Measurements from ENCODE around the gene CPEB3.

CPEB3 gene

DNA sequence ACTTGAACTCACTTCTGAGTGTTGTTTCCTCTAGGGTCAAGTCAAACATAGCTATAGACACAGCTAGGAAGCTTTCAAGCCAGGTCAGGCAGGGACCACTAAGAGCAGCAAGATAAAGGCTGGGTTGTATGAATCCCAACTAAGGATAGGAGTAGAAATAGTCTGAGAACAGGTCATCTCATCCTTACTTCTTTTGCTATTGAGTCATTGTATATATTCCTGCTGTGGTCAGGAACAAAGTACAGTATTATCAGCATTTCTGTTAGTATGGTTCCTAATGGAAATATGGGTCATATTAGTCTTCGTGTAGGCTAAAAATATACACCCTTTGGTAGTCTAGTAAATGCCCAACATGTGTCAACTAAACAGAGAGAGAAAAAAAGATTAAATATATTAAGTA is 222.0 kb downstream of the CPEB3 start:
- no peak for DNase-seq (ENCODE audit: low spot score)
- in situ Hi-C loops (cut with MboI; ENCODE audit: low sequenced_read_pairs, unreplicated experiment) = no loop called here
- TF ChIP-seq, protein P1, sequence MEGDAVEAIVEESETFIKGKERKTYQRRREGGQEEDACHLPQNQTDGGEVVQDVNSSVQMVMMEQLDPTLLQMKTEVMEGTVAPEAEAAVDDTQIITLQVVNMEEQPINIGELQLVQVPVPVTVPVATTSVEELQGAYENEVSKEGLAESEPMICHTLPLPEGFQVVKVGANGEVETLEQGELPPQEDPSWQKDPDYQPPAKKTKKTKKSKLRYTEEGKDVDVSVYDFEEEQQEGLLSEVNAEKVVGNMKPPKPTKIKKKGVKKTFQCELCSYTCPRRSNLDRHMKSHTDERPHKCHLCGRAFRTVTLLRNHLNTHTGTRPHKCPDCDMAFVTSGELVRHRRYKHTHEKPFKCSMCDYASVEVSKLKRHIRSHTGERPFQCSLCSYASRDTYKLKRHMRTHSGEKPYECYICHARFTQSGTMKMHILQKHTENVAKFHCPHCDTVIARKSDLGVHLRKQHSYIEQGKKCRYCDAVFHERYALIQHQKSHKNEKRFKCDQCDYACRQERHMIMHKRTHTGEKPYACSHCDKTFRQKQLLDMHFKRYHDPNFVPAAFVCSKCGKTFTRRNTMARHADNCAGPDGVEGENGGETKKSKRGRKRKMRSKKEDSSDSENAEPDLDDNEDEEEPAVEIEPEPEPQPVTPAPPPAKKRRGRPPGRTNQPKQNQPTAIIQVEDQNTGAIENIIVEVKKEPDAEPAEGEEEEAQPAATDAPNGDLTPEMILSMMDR (IDR thresholded peaks at IDR 0.05; ENCODE audit: borderline replicate concordance, control extremely low read depth, extremely low read depth, insufficient read depth, missing control alignments) = no peak

DNA sequence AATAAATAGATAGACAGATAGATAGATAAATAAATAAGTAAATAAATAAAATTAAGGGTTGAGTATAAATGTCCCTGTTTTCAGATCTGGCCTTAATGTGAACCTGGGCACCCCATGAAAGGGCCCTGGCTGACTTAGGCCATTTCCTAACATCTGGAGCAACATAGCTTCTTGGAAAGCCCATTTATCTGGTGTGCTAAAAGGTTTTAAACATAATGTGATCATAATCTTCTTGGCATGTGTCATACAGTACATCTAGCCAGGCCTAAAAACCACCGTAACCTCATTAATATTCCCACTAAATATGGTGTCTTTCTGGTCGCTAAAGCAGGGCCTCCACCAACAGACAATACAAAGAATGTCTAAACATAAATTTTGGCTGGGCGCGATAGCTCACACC is 224.5 kb downstream of the CPEB3 start:
- TF ChIP-seq, protein P1 (IDR thresholded peaks at IDR 0.05; ENCODE audit: borderline replicate concordance, control extremely low read depth, extremely low read depth, insufficient read depth, missing control alignments) = no peak
- no peak for DNase-seq (ENCODE audit: low spot score)
- in situ Hi-C loops (cut with MboI; ENCODE audit: low sequenced_read_pairs, unreplicated experiment) = no loop called here

DNA sequence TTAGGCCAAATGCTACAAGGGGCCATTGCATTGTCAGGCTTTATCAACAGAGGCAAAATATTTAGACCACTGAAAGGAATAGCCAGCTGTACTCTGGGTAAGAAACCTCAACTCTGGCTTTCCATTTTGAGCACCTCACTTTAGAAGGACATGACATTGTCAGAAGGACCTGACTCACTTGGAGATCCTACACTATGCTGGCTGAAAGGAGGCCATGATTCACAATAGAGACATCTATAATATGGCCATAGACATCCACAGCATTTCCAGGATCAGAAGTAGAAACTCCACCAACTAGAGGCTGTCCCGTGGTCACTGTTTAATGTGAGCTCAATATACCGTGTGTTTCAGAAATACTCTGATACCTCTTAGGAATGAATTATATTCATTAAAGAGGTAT is 226.4 kb downstream of the CPEB3 start:
- TF ChIP-seq, protein P1 (IDR thresholded peaks at IDR 0.05; ENCODE audit: borderline replicate concordance, control extremely low read depth, extremely low read depth, insufficient read depth, missing control alignments) = no peak
- in situ Hi-C loops (cut with MboI; ENCODE audit: low sequenced_read_pairs, unreplicated experiment) = no loop called here
- DNase-seq (ENCODE audit: low spot score) = no peak

DNA sequence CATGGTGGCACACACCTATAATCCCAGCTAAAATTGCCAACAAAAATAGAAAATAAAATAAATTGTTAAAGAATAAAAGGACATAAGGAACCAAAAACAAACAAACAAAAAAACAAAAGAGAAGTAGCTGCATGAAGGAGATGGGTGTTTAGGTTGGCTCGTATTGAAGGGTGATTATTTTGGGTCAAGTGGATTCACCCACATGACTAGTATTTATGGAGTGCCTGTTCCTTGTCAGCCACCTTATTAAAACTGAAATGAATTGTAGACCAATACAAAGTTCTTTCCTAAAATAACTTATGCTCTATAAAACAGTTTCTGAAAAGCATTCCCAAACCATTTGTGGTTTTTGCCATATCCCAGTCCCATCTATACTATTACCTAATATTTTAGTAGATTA is 228.6 kb downstream of the CPEB3 start:
- TF ChIP-seq, protein P1 (IDR thresholded peaks at IDR 0.05; ENCODE audit: borderline replicate concordance, control extremely low read depth, extremely low read depth, insufficient read depth, missing control alignments) = no peak
- in situ Hi-C loops (cut with MboI; ENCODE audit: low sequenced_read_pairs, unreplicated experiment) = no loop called here
- no peak for DNase-seq (ENCODE audit: low spot score)

DNA sequence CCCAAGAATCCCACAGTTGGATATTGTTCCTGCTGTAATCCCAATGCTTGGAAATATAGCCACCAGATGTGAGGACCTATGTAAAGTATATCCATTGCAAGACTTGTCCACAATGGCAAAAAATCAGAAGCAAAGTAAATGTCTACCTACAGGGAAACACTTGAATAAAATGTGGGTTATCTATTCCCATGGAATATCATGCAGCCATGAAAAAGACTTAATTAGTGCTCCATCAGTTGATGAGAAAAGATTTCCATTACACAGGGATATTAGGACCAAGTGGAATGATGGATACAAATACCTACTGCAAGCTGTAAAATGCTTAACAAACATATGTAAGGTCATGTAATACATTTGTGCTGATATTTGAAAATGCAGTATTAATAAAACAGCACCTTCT is 236.1 kb downstream of the CPEB3 start:
- DNase-seq (ENCODE audit: low spot score) = no peak
- TF ChIP-seq, protein P1 (IDR thresholded peaks at IDR 0.05; ENCODE audit: borderline replicate concordance, control extremely low read depth, extremely low read depth, insufficient read depth, missing control alignments) = no peak
- in situ Hi-C loops (cut with MboI; ENCODE audit: low sequenced_read_pairs, unreplicated experiment) = no loop called here

DNA sequence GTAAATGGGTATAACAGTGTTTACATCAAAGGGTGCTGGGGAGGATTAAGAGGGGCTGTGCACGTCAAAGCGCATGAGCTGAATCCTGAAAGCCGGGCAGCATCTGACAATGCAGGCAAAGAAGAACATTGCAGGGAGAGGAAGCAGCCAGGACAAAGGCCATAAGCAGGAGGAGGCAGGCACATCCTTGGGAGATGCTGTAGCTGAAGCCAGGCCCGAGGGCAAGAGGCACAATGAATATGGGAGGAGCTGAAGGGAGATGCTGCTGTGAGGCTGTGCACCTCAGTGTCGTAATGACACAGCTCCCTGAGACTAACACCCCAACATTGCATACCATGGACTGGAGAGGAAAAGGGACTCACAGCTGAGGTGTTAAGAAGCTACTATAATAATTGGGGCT is 238.1 kb downstream of the CPEB3 start:
- no peak for DNase-seq (ENCODE audit: low spot score)
- TF ChIP-seq, protein P1 (IDR thresholded peaks at IDR 0.05; ENCODE audit: borderline replicate concordance, control extremely low read depth, extremely low read depth, insufficient read depth, missing control alignments) = no peak
- in situ Hi-C loops (cut with MboI; ENCODE audit: low sequenced_read_pairs, unreplicated experiment) = no loop called here

DNA sequence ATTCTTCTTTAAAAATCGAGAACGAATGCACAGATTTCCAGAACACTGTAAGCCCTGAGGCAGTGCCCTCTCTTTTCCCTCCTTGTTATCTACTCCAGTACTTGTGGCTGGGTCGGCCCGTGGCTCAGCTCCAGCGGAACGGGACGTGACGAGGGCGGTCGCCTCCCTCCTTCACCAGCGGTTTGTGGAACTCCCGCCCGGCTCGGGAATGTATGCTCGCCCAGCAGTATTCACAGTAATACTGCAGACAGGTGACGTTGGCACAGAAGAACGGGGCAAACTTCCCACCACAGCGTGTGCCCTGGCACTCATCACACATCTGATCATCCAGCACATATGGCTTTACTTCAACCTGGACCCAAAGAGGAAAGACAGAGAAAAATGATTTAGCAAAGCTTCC is 238.8 kb downstream of the CPEB3 start:
- TF ChIP-seq, protein P1 (IDR thresholded peaks at IDR 0.05; ENCODE audit: borderline replicate concordance, control extremely low read depth, extremely low read depth, insufficient read depth, missing control alignments) = no peak
- in situ Hi-C loops (cut with MboI; ENCODE audit: low sequenced_read_pairs, unreplicated experiment) = no loop called here
- DNase-seq (ENCODE audit: low spot score) = no peak
